CD4-positive, alpha-beta T cell treated with Interleukin-6 at 100 ng/mL for 8 hours (primary cell): Measurements from ENCODE around the gene LCE2C.

Source experiments
- DNase-seq: peaks from one replicate; pipeline ENCODE4 v3.0.0-alpha.2; 2020; ENCODE audit warnings: mixed read lengths, low spot score

Gene LCE2C

DNA sequence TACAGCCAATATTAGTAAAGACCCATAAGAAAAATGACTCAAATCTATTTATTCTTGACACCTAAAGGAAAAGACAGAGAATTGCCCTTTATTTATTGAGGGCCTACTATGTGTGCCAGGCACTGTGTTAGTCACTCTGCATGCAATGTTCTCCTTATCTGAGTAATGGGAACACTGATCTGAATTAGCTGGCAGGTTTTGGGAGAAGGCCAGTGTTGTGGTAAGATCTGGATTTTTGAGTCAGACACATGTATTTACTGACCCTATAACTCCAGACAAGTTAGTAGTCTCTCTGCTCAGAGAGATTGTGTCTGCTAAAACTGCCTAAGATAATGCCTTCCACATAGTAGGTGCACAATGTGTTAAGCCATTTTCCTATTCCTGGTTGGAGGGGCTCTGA lies 50.2 kb downstream of the LCE2C start:
- DNase-seq = no peak
